ENCODE measurements around the gene SYNPO2L.
"Not testable (repeated sequence)": the region's sequence is repeated elsewhere in the genome, so short reads cannot be mapped to it uniquely, and the experiment has no call there.

The SYNPO2L gene

GRCh38 chr10:73648975-73649829 lies 6.6 kb downstream of the SYNPO2L start:
- no peak for DNase-seq (ENCODE audit: low read depth)

DNA sequence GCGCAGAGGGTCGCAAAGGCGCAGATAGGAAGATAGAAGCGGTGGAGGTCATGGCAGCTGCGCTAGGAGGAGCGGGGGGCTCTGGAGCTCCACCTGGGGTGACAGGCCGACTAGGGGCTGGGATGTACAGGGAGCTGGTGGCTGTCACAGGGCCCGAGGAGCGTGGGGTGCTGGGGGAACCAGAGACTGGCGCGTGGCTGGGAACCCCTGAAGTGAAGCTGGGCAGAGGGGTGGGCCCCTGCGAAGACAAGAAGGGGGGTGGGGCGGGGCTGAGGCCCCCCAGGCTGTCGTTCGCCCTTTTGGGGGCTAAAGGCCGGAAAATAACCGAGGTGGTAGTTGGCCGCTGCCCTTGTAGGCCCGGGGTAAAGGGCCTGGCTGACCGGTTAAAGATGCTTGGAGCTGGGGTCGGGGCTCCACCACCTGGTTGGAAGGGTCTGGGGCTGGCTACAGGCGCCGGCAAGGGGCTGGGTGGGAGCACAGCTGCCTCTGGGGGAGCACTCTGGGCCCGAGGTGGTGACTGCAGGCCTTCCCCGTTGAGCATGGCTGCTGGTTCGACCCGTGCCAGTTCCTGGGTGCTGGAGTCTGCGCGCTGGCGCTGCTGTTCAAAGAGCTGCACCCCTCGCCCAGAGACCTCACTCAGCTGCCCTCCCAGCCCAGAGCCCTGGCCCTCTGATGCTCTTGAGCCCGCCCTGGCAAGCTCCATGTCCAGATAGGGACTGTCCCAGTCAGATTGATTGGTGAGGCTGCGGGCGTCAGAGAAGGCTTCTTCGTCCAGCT lies 7.8 kb downstream of the SYNPO2L start:
- no peak for DNase-seq (ENCODE audit: low read depth)

DNA sequence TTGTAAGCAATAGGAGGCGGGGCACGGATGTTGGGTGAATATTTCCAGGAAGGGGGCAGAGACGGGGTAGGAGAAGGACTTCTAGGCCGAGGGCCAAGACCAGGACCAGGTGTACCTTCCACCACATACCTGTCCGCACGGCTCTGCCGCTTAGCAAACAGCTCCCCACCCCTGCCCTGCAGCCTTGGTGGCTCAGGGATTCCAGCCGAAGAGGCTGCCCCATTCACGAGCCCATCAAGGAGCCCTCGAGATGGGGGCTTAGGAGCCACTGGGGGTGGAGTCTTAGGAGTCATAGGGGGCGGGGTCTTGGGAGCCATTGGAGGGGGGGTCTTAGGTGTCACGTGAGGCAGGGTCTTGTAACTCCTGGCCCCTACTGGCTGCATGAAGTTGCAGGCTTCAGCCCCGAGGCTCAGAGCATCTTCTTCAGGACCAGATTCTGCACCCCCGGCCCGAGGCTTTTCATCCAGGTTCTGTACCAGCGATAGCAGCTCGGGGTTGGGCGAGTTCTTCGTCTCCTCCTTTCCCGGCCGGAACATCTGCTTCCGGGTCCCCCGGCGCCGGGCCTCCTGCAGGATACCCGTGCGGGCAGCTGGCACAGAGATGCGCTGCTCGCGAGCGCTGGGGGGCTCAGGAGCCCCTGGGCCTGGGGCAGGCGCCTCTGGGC lies 8.5 kb downstream of the SYNPO2L start:
- DNase-seq (ENCODE audit: low read depth): no peak

GRCh38 chr10:73646598-73647041 lies 9.2 kb downstream of the SYNPO2L start:
- DNase-seq (ENCODE audit: low read depth): no peak

DNA sequence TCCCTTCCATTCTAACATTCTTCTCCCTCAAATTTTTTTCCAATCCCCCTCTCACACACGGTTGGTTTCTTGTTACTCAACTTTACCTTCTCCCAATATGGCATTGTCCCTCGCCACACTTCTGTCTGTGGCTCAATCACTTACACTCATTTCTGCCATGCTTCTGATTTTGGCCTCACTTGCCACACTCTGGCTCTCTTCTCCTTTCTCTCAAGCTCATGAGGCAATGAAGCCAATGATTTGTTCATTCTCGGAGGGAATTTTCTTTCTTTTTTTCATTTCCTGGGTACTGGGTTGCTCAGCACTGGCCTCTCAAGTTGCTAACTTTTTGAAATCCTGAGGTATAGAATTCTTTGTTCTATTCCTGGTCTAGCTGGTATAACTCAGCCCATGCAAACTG lies 10.6 kb downstream of the SYNPO2L start:
- no peak for DNase-seq (ENCODE audit: low read depth)

- DNase-seq (ENCODE audit: low read depth): no peak
These were observed 11.1 kb downstream of the SYNPO2L start for GRCh38 chr10:73644767-73645166.

DNA sequence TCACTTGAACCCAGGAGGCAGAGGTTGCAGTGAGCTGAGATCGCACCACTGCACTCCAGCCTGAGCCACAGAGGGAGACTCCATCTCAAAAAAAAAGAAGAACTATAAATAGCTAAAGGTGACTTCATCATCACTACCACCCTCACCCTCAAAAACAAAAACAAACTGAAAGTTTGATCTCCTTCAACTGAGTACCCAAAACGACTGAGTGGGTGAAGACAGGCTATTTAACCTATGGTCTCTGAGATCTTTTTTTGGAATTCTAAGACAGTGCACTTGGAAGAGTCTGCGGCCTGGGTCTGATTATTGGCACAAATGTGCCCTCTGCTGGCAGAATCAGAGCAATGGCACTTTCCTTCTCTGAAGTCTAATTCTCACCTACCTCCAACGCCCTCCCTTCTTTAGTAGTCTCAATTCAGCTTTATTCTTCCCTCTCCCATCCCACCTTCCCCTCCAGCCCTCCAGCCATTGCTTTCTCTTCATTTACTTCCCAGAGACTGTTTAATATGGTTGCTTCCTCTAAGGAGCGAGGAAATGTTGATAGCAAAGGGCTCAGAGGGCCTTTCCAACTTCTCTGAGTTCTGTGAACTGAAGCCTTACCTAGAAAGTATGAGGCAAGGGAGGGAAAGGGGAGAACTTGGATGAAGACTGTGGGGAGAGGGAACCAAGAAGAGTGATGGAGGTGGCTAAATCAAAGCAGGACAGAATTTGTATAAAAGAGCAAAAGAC lies 11.7 kb downstream of the SYNPO2L start:
- DNase-seq (ENCODE audit: low read depth): peak; percentile 27

DNA sequence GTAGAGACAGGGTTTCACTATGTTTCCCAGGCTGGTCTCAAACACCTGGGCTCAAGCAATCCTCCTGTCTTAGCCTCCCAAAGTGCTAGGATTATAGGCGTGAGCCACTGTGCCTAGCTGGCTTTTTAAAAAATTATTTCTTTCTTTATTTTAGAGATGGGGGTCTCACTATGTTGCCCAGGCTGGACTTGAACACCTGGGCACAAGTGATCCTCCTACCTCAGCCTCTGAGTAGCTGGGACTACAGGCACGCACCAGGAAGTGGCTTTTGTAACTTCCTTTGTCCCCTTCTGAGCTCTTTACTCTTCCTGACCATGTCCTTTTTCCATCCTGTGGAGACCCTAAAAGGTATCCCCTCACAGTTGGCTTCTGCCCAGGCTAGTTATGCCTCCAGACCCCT lies 12.5 kb downstream of the SYNPO2L start:
- no peak for DNase-seq (ENCODE audit: low read depth)

DNA sequence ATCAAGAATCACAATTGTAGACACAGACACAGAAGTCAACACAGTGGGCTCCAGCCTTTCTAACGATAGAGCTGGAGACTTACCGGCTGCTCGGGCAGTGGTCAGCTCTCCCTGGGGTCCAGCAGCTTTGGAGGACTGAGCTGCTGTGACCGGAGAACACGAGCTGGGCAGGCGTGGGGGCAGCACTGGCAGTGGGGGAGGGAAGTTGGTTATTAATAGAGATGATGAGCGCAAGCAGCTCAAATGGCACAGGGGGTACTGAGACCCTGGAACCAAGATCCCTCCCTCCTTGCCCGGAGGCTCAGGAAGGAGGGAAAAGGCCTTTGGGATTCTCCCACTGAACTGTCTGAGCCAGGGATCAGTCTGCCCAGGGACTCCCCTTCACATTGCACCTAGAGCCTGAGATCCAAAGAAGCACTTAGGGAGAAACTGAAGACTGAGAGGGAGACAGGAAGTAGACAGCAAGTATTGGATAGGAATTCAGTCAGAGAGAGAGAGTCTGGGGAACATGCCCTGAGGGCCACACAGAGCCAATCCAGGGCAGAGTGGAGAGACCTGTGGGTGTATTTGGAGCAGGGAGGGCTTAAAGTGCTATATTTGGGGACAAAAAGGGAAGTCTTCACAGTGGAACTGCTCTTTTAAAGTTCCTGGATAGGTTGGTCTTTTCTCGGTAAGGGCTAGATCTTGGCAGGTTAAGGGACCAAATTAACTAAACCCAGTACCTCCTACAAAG lies 14.3 kb downstream of the SYNPO2L start, which contains the start of gene MYOZ1:
Gene MYOZ1 (minus strand): TSS at position 147 of the 733 bp plus-strand sequence. CDS start 1,457 bp downstream, outside the sequence.
- no peak for DNase-seq (ENCODE audit: low read depth)

DNA sequence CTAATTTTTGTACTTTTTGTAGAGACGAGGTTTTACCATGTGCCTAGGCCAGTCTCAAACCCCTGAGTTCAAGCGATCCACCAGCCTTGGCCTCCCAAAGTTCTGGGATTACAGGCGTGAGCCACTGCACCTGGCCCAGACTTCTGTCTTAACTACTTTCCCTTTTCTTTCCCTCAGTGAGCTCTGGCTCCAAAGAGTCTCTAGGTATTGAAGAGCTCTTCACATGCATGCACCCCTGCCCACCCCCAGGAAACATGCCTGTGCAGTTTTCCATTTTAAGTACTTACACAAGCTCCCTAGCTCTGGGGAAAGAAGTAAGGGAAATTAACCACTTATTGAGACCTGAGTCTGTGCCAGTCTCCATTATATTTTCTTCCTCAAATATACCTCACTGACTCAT lies 16.5 kb downstream of the SYNPO2L start:
- no peak for DNase-seq (ENCODE audit: low read depth)

GRCh38 chr10:73635781-73636180 lies 20.0 kb downstream of the SYNPO2L start:
- no peak for DNase-seq (ENCODE audit: low read depth)

DNA sequence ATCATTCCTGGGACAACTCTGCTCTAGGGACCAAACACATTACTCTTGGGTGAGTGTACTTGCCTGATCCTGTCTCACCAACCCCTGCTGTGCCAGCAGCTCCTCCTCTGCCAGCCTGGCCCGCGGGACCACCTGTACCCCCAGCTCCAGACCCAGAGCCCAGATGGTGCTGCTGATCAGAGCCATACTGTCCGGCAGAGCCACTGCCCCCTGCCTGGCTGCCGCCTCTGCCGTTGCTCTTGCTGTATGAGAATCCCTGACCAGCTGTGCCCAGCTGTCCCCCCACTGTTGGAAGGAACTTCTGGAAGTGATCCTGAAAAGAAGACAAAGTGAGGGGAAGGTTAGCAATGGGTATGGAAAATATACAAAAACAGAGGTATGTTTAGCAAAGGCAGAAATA lies 21.4 kb downstream of the SYNPO2L start:
- DNase-seq (ENCODE audit: low read depth): no peak

DNA sequence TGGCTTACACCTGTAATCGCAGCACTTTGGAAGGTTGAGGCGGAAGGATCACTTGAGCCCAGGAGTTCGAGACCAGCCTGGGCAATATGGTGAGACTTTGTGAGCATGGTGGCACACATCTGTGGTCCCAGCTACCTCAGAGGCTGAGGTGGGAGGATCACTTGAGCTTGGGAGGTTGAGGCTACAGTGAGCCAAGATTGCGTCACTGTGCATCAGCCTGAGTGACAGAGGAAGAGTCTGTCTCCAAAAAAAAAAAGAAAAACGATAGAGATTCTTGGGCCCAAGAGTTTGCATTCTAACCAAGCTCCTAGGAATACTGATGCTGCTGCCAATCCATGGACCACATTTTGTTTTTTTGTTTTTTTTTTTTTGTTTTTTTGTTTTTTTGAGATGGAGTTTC lies 26.7 kb downstream of the SYNPO2L start:
- no peak for DNase-seq (ENCODE audit: low read depth)

GRCh38 chr10:73628405-73628804 lies 27.4 kb downstream of the SYNPO2L start:
- no peak for DNase-seq (ENCODE audit: low read depth)

DNA sequence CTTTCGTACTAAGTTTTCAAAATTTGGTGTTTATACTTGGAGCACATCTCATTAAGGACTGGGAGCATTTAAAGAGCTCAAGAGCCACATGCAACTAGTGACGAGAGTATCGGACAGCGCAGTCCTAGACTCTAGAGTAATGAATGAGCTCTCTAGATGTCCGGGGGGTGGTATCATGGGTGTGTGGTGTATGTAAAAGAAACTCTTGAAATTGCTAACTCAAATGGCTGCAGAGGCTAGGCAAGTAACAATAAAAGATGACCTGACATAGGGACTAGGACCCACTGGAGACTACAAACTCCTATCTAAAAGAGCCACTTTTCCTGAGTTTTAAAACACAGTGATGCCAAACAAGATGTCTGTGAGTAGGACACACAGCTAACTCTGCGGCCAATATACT lies 28.5 kb downstream of the SYNPO2L start:
- DNase-seq (ENCODE audit: low read depth): no peak

DNA sequence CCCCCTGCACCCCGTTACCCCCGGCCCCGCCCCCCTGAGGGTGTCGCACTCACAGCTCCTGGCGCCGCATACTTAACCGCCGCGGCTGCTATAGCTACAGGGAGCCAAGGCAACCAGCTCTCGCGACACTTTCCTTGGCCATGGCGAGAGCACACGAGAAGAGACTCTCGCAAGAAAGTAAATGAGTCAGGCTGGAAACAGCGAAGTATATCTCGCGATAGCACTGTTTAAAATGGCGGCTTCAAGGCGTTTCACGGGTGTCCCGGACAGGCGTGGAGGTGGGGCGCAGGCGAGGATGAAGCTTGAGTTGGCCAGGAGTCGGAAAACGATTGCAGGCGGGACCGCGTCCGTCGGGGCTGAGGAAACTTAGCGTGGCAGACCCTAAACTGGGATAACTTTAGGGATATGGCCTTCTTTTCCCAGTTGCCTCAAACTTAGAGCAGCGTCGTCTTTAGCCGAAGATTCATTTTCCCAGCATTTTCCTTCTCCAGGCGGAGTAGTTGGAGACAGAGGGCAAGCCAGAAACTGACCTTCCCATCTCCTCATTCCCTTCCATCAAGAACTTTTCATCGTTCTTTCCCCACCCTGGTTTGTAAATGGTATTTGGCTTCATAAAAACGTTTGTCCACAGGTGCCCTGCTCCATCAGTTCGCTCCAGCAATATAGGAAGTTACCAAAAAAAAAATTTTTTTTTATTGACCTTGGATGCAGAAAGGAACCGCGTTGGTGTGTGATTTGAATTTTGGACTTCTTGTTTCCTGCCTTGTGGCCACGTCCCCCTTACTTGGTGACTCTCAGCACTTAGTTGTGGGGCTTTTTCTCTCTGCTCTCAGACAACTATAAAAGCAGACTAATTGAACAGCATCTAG lies 29.7 kb downstream of the SYNPO2L start:
- DNase-seq (ENCODE audit: low read depth): peak; percentile 87

DNA sequence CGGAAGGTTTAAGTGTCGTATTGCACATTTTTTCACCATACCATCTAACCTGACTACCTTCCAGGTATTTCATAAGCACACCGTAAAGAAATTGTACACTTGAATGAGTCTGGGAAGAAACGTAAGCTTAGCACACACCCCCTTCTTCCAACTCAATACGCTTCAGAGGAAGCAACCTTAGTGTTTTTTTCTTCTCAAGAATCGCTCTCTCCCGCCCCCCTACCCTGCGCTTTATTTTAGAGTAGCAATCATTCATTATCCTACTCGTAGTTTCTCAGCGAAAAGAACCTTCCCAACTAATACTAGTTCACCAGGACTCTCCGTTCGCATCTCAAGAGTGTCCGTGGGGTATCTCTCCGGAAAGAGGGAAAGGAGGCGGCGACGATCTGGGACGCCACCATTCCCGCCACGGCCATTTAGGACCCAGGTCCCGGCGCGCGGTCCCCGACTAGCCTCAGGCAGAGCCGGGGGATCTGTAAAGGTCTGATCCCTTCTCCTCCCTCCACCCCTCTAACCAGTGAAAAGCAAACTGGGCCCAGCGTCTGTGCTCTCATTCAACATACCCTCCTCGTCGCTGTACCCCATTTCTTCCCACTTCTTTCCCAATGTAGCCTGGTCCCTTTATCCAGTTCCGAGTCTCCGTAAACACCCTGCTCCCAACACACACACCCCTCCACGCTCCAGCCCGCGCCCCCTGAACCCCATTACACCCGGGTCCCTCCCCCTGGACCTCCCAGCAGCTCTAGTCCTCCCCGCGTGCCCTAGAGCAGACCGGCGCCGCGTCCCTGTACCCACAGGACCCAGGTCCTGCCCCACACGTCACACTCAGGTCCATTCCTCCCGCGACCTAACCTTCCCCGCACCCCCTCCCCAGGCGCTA lies 30.6 kb downstream of the SYNPO2L start:
- no peak for DNase-seq (ENCODE audit: low read depth)

DNA sequence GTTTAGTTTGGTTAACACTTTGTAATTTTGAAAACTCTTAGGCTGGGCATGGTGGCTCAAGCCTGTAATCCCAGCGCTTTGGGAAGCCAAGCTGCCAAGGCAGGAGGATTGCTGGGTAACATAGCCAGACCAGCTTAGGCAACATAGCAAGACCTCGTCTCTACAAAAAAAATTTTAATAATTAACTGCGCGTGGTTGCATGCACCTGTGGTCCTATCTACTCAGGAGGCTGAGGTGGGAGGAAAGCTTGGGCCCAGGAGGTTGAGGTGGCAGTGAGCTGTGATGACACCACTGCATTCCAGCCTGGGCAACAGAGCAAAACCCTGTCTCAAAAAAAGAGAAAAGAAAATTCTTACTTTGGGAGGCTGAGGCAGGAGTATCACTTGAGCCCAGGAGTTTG lies 32.8 kb downstream of the SYNPO2L start:
- no peak for DNase-seq (ENCODE audit: low read depth)

DNA sequence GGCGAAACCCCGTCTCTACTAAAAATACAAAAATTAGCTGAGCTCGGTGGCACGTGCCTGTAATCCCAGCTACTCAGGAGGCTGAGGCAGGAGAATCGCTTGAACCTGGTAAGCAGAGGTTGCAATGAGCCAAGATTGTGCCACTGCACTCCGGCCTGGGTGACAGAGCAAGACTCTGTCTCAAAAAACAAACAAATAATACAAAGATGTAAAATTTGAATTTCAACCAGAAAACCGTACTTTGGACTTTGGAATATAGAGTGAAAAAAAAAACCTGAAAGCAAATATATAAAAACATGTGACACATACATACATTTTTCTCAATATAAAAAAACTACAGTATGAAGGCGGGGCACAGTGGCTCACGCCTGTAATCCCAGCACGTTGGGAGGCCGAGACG lies 34.9 kb downstream of the SYNPO2L start:
- DNase-seq (ENCODE audit: low read depth): not testable (repeated sequence)
